ENCODE data around the gene DNAH17.

The DNAH17 gene

DNA sequence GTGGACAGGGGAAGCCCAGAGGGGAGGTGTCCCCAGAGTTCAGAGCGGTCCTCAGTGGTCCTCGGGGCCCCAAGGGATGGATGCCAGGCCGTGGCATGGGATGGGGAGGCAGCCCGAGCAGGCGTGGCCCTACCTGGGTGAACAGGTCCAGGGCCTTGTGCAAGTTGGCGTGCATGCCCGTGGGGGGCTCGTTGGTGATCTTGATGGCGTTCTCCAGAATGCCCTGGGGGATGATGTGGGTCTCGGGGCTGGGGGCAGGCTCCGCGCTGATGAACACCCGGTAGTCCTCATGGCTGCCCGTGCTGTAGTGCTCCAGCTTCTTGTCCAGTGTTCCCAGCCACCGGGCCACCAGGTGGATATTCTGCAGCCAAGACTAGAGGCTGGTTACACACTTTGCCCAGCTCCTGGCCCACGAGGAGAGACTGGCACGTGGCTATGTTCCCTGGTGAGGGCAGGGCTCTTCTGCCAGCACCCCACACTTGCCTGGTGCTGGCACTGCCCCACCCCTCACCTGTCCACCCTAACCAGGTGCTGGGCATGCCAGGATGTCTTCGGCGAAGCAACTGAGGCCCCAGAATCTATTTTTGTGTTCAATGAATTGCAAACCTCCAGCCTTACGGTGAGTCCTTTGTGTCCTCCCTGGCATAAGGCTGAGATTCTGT lies 139.6 kb downstream of the DNAH17 start:
- Histone ChIP-seq H3K4me1 (peaks cover 3% of the 10 kb centered on the region), H3K36me3 (no peaks in the 10 kb centered on the region), H3K27me3 (no peaks in the 10 kb centered on the region), H3K9me3 (no peaks in the 10 kb centered on the region), H3K4me3 (ENCODE audit: low read depth, low read length) (no peak overlapping the region)
- no peak for DNase-seq
- TF ChIP-seq, protein P1, sequence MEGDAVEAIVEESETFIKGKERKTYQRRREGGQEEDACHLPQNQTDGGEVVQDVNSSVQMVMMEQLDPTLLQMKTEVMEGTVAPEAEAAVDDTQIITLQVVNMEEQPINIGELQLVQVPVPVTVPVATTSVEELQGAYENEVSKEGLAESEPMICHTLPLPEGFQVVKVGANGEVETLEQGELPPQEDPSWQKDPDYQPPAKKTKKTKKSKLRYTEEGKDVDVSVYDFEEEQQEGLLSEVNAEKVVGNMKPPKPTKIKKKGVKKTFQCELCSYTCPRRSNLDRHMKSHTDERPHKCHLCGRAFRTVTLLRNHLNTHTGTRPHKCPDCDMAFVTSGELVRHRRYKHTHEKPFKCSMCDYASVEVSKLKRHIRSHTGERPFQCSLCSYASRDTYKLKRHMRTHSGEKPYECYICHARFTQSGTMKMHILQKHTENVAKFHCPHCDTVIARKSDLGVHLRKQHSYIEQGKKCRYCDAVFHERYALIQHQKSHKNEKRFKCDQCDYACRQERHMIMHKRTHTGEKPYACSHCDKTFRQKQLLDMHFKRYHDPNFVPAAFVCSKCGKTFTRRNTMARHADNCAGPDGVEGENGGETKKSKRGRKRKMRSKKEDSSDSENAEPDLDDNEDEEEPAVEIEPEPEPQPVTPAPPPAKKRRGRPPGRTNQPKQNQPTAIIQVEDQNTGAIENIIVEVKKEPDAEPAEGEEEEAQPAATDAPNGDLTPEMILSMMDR (IDR thresholded peaks at IDR 0.05; ENCODE audit: low read depth, low read length), result no peak

DNA sequence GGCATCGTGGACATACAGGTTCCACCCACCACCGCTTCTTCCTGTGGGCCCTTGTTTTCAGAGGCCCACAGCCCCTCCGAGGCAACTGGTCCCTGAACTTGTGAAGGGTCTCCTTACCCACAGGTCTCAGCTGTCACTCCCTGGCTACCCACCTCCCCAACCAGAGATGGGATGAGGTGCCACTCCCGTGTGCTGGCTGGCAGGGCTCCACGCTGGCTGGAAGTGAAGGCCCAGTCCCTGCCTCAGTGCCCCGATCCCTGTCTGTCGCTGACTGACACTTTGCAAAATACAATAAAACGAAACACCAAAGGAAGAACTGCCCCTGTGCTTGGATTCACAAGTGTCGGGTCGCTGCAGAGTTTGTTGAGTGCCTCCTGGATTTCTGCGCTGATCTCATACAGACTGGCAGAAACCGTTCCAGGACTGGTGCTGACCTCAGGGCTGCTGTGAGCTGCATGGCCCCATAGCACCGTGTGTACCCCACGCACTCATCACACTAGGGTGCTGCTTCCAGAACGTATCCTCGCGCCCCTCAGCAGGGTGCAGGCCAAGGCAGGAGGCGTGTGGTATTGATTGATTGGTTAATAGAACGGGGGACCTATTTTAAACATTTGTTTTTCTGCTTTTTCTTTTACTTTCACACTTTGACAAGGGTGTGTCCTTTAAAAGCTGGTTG lies 141.7 kb downstream of the DNAH17 start:
- no peak for DNase-seq
- TF ChIP-seq, protein P1 (IDR thresholded peaks at IDR 0.05; ENCODE audit: low read depth, low read length), result no peak
- Histone ChIP-seq H3K9me3 (no peaks in the 10 kb centered on the region), H3K4me3 (ENCODE audit: low read depth, low read length) (no peak overlapping the region), H3K27me3 (no peaks in the 10 kb centered on the region), H3K36me3 (no peaks in the 10 kb centered on the region), H3K4me1 (peaks cover 3% of the 10 kb centered on the region)

DNA sequence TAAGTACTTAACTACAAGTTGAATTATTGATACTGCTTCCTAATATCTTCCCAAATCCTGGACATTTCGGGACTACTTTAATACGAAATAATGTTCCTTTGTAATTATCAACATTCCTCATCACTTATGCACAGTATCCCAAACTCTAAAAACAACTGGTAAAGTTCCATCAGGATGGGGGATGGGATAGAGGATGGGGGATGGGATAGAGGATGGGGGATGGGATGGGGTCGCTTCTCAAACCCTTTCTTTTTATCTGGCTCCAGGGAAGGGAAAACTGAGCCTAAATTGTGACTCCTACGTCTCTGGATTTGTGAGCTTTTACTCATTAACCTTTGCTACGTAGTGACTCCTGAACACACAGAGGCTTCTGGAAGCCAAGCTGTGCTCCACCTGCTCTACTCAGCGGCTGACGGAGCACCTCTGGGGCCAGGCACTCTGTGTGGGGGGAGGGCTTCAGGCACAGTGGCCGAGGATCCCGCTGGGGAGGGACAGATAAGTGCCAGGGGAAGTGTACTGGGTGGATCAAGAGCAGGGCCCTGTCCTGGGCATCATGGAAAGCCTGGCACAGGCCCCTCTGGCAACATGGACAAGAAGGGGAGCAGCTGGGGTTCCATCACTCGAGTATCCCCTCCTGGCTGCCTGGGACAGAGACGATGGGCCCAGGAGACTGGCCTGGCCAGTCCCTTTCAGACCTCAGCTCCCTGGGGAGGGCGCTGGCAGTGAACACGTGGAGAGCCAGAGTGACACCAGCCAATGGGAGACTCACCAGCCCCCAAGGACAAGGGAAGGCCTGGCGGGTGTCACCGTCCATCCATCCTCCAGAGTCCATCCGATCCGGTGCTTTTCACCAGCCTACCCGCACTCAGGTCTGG lies 142.5 kb downstream of the DNAH17 start:
- peak; percentile 43 for DNase-seq
- TF ChIP-seq, protein P1 (IDR thresholded peaks at IDR 0.05; ENCODE audit: low read depth, low read length), result no peak

DNA sequence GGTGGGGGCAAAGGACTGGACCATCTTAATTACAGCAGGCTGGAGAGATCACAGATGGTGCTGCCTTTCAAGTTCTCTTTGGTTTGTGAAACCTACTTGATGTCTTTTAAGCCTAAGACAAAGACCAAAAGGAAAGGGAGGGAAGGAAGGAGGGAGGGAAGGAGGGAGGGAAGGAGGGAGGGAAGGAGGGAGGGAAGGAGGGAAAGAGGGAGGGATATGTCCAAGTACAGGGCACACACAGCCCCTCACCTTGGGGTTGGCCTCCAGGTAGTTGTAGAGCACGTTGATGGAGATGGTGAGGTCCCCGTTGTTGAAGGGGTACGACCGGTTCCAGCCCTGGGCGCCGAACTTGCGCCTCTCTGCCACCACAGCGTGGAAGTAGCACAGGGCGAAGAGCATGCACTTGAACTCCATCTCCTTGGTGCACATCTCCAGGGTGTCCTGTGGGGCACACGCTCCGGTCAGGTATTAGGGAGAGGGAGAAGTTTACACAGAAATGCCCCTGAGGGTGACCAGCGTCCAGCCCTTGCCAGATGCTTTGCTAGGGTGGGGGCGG lies 143.3 kb downstream of the DNAH17 start:
- DNase-seq, result no peak
- peaks cover 3% of the 10 kb centered on the region for H3K4me1 ChIP-seq
- no peaks in the 10 kb centered on the region for H3K27me3 ChIP-seq
- H3K4me3 ChIP-seq (ENCODE audit: low read depth, low read length), result no peak overlapping the region
- no peaks in the 10 kb centered on the region for H3K36me3 ChIP-seq
- TF ChIP-seq, protein P1 (IDR thresholded peaks at IDR 0.05; ENCODE audit: low read depth, low read length), result no peak
- H3K9me3 ChIP-seq, result no peaks in the 10 kb centered on the region

More for the DNA sequence above, 142.5 kb downstream of the DNAH17 start:
- Histone ChIP-seq H3K36me3 (no peaks in the 10 kb centered on the region), H3K27me3 (no peaks in the 10 kb centered on the region), H3K9me3 (no peaks in the 10 kb centered on the region), H3K4me1 (peaks cover 3% of the 10 kb centered on the region), H3K4me3 (ENCODE audit: low read depth, low read length) (no peak overlapping the region)

DNA sequence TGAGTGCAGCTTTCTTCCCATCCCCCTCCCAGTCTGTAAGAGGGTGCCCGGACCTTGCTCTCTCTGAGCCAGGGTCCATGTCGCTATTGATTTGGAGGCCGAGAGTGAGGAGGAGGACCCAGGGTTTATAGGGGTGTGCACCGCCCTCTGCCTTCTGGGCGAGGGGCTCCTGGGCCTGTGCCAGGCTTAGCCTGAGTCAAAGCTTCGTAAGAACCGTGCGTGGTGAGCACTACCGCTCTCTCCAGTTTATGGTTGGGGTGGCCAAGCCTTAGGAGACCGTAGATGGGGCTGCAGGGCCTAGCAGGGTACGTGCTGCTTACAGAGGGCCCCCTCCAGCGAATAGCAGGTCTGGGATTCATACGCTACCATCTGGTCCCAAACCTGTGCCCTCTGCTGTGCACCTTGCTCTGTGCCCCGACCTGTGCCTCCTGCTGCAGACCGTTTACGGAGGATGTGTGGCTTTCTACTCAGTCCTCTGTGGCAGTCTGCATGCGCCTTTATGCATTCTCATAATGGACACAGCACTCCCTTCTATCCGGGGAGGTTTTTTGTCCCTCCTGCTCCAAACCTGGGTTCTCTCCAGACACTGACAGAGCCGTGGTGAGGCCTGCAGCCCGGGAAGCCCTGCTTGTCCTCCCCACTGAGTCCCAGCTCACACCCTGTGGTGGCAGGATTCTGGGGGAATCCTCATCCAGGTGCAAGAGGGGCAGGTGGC lies 144.0 kb downstream of the DNAH17 start:
- peaks cover 3% of the 10 kb centered on the region for H3K4me1 ChIP-seq
- H3K4me3 ChIP-seq (ENCODE audit: low read depth, low read length), result no peak overlapping the region
- no peaks in the 10 kb centered on the region for H3K27me3 ChIP-seq
- no peaks in the 10 kb centered on the region for H3K36me3 ChIP-seq
- TF ChIP-seq, protein P1 (IDR thresholded peaks at IDR 0.05; ENCODE audit: low read depth, low read length), result no peak
- no peak for DNase-seq
- no peaks in the 10 kb centered on the region for H3K9me3 ChIP-seq
